ENCODE measurements around the gene HERPUD2. TPM values are rescaled to one million over a fixed set of nuclear protein-coding genes. Genes with fewer than 3 reads are reported as not detected.

HERPUD2 gene
- total RNA-seq, 2 donors from 2014 or later: 24.2 to 30.1 TPM

DNA sequence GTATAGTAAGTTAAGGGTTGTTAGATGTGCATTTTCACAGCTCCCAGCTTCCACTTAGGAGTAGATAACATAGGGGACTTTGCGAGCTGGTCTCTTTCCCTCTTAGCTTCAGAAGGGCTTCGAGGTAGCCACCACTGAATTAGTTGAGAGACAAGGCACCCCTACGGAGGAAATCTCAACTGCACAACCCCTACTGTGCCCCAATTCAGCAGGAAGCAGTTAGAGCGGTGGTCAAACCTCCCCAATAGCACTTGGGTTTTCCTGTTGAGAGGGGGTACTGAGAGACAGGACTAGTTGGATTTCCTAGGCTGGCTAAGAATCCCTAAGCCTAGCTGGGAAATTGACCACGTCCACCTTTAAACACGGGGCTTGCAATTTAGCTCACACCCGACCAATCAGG is 1.1 kb upstream of the HERPUD2 start:
- Mint-ChIP-seq H3K27ac (no peak overlapping the region), H3K9me3 (peaks cover 16% of the 10 kb centered on the region), H3K27me3 (ENCODE audit: insufficient read depth) (peaks cover 23% of the 10 kb centered on the region), H3K4me3 (peak overlapping the region; percentile 90), H3K4me1 (peaks cover 26% of the 10 kb centered on the region), H3K36me3 (ENCODE audit: low read depth) (peaks cover 14% of the 10 kb centered on the region)
- H3K27me3 ChIP-seq (ENCODE audit: control insufficient read depth, insufficient read depth, low read length, poor library complexity, severe bottlenecking): no peaks in the 10 kb centered on the region
- peak overlapping the region; percentile 97 for H3K4me3 ChIP-seq (ENCODE audit: low read length)
- H3K36me3 ChIP-seq (ENCODE audit: control insufficient read depth, insufficient read depth, low read length): peaks cover 1% of the 10 kb centered on the region
- H3K9ac ChIP-seq (ENCODE audit: extremely low read depth, low read length, poor library complexity, severe bottlenecking): peak overlapping the region; percentile 76
- no peaks in the 10 kb centered on the region for H3K9me3 ChIP-seq (ENCODE audit: control insufficient read depth, low read length)
- TF ChIP-seq, protein P1, sequence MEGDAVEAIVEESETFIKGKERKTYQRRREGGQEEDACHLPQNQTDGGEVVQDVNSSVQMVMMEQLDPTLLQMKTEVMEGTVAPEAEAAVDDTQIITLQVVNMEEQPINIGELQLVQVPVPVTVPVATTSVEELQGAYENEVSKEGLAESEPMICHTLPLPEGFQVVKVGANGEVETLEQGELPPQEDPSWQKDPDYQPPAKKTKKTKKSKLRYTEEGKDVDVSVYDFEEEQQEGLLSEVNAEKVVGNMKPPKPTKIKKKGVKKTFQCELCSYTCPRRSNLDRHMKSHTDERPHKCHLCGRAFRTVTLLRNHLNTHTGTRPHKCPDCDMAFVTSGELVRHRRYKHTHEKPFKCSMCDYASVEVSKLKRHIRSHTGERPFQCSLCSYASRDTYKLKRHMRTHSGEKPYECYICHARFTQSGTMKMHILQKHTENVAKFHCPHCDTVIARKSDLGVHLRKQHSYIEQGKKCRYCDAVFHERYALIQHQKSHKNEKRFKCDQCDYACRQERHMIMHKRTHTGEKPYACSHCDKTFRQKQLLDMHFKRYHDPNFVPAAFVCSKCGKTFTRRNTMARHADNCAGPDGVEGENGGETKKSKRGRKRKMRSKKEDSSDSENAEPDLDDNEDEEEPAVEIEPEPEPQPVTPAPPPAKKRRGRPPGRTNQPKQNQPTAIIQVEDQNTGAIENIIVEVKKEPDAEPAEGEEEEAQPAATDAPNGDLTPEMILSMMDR (conservative IDR thresholded peaks at IDR 0.05): no peak
- no peak overlapping the region for H3K27ac ChIP-seq (ENCODE audit: low read depth, low read length)
- WGBS, 2 experiments (ENCODE audit: insufficient coverage in 1 of 2, insufficient read length in 1 of 2): 82 to 100% methylated on average over 3 to 7 of the region's 7 CpGs
- H3K4me1 ChIP-seq (ENCODE audit: control insufficient read depth, insufficient read depth, low read length): no peaks in the 10 kb centered on the region
- no peak for DNase-seq

DNA sequence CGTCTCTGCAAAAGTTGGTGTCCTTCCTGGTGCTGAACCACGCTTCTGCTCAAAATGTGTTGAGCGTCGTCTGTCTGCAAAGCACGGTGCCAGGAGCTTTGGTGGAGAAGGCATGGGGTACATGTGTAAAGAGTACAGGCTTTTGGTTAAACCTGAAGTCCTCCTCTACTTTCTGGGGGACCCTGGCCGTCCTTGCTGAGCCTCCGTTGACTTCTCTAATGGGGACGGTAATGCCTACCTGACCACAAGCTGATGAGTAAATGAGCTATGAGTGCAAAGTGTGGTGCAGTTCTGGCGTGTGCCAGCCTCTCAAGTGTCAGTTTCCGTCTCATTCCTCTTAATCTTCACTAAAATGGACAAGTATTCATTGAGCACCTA is 527 bp upstream of the HERPUD2 start:
- Histone ChIP-seq H3K27me3 (ENCODE audit: control insufficient read depth, insufficient read depth, low read length, poor library complexity, severe bottlenecking) (no peaks in the 10 kb centered on the region), H3K9me3 (ENCODE audit: control insufficient read depth, low read length) (no peaks in the 10 kb centered on the region), H3K4me3 (ENCODE audit: low read length) (peak overlapping the region; percentile 97), H3K27ac (ENCODE audit: low read depth, low read length) (peak overlapping the region; percentile 95), H3K9ac (ENCODE audit: extremely low read depth, low read length, poor library complexity, severe bottlenecking) (peak overlapping the region; percentile 76), H3K4me1 (ENCODE audit: control insufficient read depth, insufficient read depth, low read length) (no peaks in the 10 kb centered on the region), H3K36me3 (ENCODE audit: control insufficient read depth, insufficient read depth, low read length) (peaks cover 5% of the 10 kb centered on the region)
- Mint-ChIP-seq H3K9me3 (peaks cover 16% of the 10 kb centered on the region), H3K27ac (peak overlapping the region; percentile 93), H3K36me3 (ENCODE audit: low read depth) (peaks cover 19% of the 10 kb centered on the region), H3K4me3 (peak overlapping the region; percentile 90), H3K27me3 (ENCODE audit: insufficient read depth) (peaks cover 26% of the 10 kb centered on the region), H3K4me1 (peaks cover 29% of the 10 kb centered on the region)
- TF ChIP-seq, protein P1 (conservative IDR thresholded peaks at IDR 0.05): no peak
- DNase-seq: no peak
- 17 to 19% methylated on average over 9 to 10 of the region's 10 CpGs for WGBS, 2 experiments (ENCODE audit: insufficient coverage in 1 of 2, insufficient read length in 1 of 2)

DNA sequence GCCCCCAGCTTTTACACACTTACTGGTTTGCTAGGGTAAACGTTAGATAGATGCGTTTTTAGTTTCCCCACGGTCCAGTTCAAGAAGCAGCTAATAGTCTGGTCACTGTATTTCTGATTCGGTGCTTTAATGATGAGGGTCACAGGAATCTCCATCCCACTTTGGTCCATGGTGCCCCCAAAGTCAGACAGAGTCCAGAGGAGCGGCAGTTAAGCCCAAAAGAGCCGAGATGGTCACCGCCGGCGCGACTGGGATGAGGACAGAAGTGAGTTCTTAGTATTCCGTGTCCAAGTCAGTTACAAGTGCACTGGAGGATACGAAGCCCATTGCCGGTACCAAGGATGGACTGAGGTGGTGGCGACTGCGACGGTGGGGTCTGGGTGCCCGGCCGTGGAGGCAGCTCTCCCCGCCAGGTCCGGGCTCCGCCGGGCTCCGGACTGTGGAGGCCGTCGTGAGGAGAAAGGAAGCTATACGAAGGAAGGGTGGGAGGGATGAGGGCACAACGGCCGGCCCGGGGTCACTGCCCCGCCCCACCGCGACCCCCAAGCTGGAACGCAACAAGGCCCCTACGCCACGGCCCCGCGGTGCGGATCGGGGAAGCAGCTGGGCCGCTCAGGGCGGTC is 663 bp downstream of the HERPUD2 start:
- Histone ChIP-seq H3K4me3 (ENCODE audit: low read length) (peak overlapping the region; percentile 97), H3K27ac (ENCODE audit: low read depth, low read length) (peak overlapping the region; percentile 95), H3K9ac (ENCODE audit: extremely low read depth, low read length, poor library complexity, severe bottlenecking) (peak overlapping the region; percentile 76), H3K27me3 (ENCODE audit: control insufficient read depth, insufficient read depth, low read length, poor library complexity, severe bottlenecking) (no peaks in the 10 kb centered on the region), H3K36me3 (ENCODE audit: control insufficient read depth, insufficient read depth, low read length) (peaks cover 5% of the 10 kb centered on the region), H3K9me3 (ENCODE audit: control insufficient read depth, low read length) (no peaks in the 10 kb centered on the region), H3K4me1 (ENCODE audit: control insufficient read depth, insufficient read depth, low read length) (no peaks in the 10 kb centered on the region)
- H3K27ac Mint-ChIP-seq: peak overlapping the region; percentile 52
- peak overlapping the region; percentile 90 for H3K4me3 Mint-ChIP-seq
- peaks cover 25% of the 10 kb centered on the region for H3K36me3 Mint-ChIP-seq (ENCODE audit: low read depth)
- TF ChIP-seq, protein P1 (conservative IDR thresholded peaks at IDR 0.05): no peak
- WGBS, 2 experiments (ENCODE audit: insufficient coverage in 1 of 2, insufficient read length in 1 of 2): 2 to 3% methylated on average over 17 to 41 of the region's 41 CpGs
- H3K4me1 Mint-ChIP-seq: peaks cover 37% of the 10 kb centered on the region
- H3K27me3 Mint-ChIP-seq (ENCODE audit: insufficient read depth): peaks cover 26% of the 10 kb centered on the region
- no peak for DNase-seq
- H3K9me3 Mint-ChIP-seq: peaks cover 16% of the 10 kb centered on the region
